Measurements from ENCODE around the gene CDC7.
"Not testable (repeated sequence)": the region's sequence is repeated elsewhere in the genome, so short reads cannot be mapped to it uniquely, and the experiment has no call there.

Gene CDC7

GRCh38 chr1:91511386-91511785, 10.7 kb downstream of the CDC7 start:
- DNase-seq: no peak

- DNase-seq: no peak
Measured at GRCh38 chr1:91513160-91513559, 12.5 kb downstream of the CDC7 start.

- DNase-seq: no peak
Measured at GRCh38 chr1:91513706-91514105, 13.1 kb downstream of the CDC7 start.

- no peak for DNase-seq
Measured at GRCh38 chr1:91515994-91516393, 15.3 kb downstream of the CDC7 start.

- not testable (repeated sequence) for DNase-seq
Measured at GRCh38 chr1:91516605-91517004, 16.0 kb downstream of the CDC7 start.

GRCh38 chr1:91519167-91519566, 18.5 kb downstream of the CDC7 start:
- DNase-seq: not testable (repeated sequence)

GRCh38 chr1:91520942-91521507, 20.4 kb downstream of the CDC7 start:
- DNase-seq: no peak

- DNase-seq: peak; percentile 52
Measured at GRCh38 chr1:91523482-91523881, 22.8 kb downstream of the CDC7 start.

- no peak for DNase-seq
Measured at GRCh38 chr1:91526496-91526895, 25.8 kb downstream of the CDC7 start.

- DNase-seq: no peak
Measured at GRCh38 chr1:91527266-91527765, 26.7 kb downstream of the CDC7 start.

- no peak for DNase-seq
Measured at GRCh38 chr1:91527781-91528180, 27.1 kb downstream of the CDC7 start.

- no peak for DNase-seq
Measured at GRCh38 chr1:91529856-91530255, 29.2 kb downstream of the CDC7 start.

GRCh38 chr1:91533361-91534024, 32.8 kb downstream of the CDC7 start:
- DNase-seq: no peak

- no peak for DNase-seq
Measured at GRCh38 chr1:91535441-91535840, 34.8 kb downstream of the CDC7 start.

GRCh38 chr1:91537281-91537986, 36.8 kb downstream of the CDC7 start:
- DNase-seq: no peak

GRCh38 chr1:91537987-91538304, 37.3 kb downstream of the CDC7 start:
- DNase-seq: no peak

GRCh38 chr1:91540910-91541309, 40.3 kb downstream of the CDC7 start:
- no peak for DNase-seq

- DNase-seq: no peak
Measured at GRCh38 chr1:91541918-91542533, 41.4 kb downstream of the CDC7 start.

- no peak for DNase-seq
Measured at GRCh38 chr1:91545506-91546300, 45.1 kb downstream of the CDC7 start.

- no peak for DNase-seq
Measured at GRCh38 chr1:91546301-91546581, 45.6 kb downstream of the CDC7 start.

GRCh38 chr1:91546876-91547275, 46.2 kb downstream of the CDC7 start:
- DNase-seq: no peak

- no peak for DNase-seq
Measured at GRCh38 chr1:91548376-91549040, 47.9 kb downstream of the CDC7 start.

All from stimulated activated CD4-positive, alpha-beta T cell treated with anti-CD3 and anti-CD28 coated beads, Interleukin-1b, Interleukin-23, amount 100 ng/mL, for 48 hours (primary cell).